ENCODE measurements around the gene TMTC4.

- TF ChIP-seq CTCF (IDR thresholded peaks at IDR 0.05) (no peak), EZH2phosphoT487 (IDR thresholded peaks at IDR 0.05) (no peak)
Observed at GRCh38 chr13:100600461-100600860, 74.1 kb downstream of the TMTC4 start.
